ENCODE measurements around the gene ZNF430. TPM values are rescaled to one million over a fixed set of nuclear protein-coding genes. Genes with fewer than 3 reads are reported as not detected.

The ZNF430 gene
- total RNA-seq, 1 experiment from 2014 or later: 1.2 TPM

Small RNA genes within 50 kb of the gene (small RNA-seq; reads per million reads assigned to genes)
- not detected for gene AC008739.3

Other genes starting within 250 kb of the ZNF430 start
- 0.05 and 0.16 TPM in 2 replicates for gene ZNF66, start 244.4 kb upstream of the ZNF430 start, total RNA-seq (2014; rRNA removed; shearing (Covaris generic))
- 0.08 TPM in 1 of 2 replicates, not detected in the other for gene ZNF85, start 97.4 kb upstream of the ZNF430 start, total RNA-seq (2014; rRNA removed; shearing (Covaris generic))
- 6.0 and 8.9 TPM in 2 replicates for gene ZNF714, start 61.5 kb downstream of the ZNF430 start, total RNA-seq (2014; rRNA removed; shearing (Covaris generic))
- gene ZNF431, start 121.4 kb downstream of the ZNF430 start, total RNA-seq (2014; rRNA removed; shearing (Covaris generic)): 4.4 and 5.9 TPM in 2 replicates

Data from HT-29 (cell line).